Mammary epithelial cell (primary cell): ENCODE data around the gene PRELID3B.
A peak's percentile ranks its signal among the peaks of the same experiment; 100 is the strongest.

Source experiments
- EZH2 ChIP-seq: IDR thresholded peaks from 2 replicates; pipeline ENCODE4 v1.6.1; 2012; ENCODE audit warnings: low read length, inconsistent platforms, borderline replicate concordance
- TF ChIP-seq, protein P1 (sequence below), 2 donors: IDR thresholded peaks in 1 of 2; conservative IDR thresholded peaks in 1 of 2; 2 replicates each; pipeline ENCODE4 v1.5.1; 2011 to 2012; ENCODE audit warnings: inconsistent platforms in 2 of 2, low read length in 2 of 2, mild to moderate bottlenecking in 2 of 2, control low read depth in 1 of 2, low read depth in 1 of 2; ENCODE audit not compliant: insufficient read depth in 1 of 2; ENCODE audit errors: extremely low read depth in 1 of 2

DNA sequence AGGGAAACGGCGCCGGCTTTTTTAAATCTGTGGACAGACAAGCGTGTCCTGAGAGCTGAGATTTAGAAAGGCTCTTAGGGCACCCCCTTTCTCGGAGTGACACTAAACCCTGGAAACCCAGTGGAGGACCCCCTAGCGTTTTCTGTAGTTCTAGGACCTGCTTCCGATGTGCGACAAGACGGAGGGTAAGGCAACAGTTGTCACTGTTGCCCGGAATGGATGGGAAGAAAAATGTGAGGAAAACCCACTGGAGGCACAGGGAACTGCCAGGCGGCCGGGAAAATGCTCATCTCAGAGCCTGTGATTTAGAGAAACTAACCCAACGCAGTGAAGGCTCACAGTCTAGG, 9.9 kb downstream of the PRELID3B start:
- TF ChIP-seq, protein P1, sequence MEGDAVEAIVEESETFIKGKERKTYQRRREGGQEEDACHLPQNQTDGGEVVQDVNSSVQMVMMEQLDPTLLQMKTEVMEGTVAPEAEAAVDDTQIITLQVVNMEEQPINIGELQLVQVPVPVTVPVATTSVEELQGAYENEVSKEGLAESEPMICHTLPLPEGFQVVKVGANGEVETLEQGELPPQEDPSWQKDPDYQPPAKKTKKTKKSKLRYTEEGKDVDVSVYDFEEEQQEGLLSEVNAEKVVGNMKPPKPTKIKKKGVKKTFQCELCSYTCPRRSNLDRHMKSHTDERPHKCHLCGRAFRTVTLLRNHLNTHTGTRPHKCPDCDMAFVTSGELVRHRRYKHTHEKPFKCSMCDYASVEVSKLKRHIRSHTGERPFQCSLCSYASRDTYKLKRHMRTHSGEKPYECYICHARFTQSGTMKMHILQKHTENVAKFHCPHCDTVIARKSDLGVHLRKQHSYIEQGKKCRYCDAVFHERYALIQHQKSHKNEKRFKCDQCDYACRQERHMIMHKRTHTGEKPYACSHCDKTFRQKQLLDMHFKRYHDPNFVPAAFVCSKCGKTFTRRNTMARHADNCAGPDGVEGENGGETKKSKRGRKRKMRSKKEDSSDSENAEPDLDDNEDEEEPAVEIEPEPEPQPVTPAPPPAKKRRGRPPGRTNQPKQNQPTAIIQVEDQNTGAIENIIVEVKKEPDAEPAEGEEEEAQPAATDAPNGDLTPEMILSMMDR (conservative IDR thresholded peaks at IDR 0.05 in 1 of 2, IDR thresholded peaks at IDR 0.05 in 1 of 2; ENCODE audit: extremely low read depth in 1 of 2, insufficient read depth in 1 of 2, low read depth in 1 of 2, low read length in 2 of 2): peak; percentile 13 to 16
- TF ChIP-seq EZH2: no peak
